ENCODE data around the gene FTO. TPM values are rescaled to one million over a fixed set of nuclear protein-coding genes. Genes with fewer than 3 reads are reported as not detected.

Gene FTO
- total and polyA plus RNA-seq, 12 donors, result 17.8 to 310 (median 156) TPM

DNA sequence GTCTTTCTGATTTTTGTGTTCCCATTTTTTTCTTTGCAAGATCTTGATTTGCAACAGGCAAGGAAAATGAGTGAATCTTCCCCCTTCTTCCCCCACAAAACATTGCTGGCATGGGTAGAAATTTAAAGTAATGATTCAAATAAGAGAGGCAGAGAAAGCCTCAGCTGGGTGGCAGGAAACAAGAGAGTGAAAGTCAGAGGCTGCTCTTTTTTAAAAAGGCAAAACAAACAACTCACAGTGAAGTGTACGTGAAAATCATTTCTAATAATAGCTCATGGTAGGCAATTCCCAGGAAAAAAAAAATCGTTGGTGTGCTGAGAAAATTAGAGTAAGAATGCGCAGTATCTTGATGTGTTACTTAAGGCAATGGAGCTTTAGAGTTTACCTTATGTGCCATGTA lies 229.5 kb downstream of the FTO start:
- no peak for TF ChIP-seq POLR2A (IDR thresholded peaks at IDR 0.05)
- TF ChIP-seq, protein P1, sequence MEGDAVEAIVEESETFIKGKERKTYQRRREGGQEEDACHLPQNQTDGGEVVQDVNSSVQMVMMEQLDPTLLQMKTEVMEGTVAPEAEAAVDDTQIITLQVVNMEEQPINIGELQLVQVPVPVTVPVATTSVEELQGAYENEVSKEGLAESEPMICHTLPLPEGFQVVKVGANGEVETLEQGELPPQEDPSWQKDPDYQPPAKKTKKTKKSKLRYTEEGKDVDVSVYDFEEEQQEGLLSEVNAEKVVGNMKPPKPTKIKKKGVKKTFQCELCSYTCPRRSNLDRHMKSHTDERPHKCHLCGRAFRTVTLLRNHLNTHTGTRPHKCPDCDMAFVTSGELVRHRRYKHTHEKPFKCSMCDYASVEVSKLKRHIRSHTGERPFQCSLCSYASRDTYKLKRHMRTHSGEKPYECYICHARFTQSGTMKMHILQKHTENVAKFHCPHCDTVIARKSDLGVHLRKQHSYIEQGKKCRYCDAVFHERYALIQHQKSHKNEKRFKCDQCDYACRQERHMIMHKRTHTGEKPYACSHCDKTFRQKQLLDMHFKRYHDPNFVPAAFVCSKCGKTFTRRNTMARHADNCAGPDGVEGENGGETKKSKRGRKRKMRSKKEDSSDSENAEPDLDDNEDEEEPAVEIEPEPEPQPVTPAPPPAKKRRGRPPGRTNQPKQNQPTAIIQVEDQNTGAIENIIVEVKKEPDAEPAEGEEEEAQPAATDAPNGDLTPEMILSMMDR (IDR thresholded peaks at IDR 0.05), result no peak
- Histone ChIP-seq H3K36me3 (replicated peaks in 1 of 2) (no peaks in the 10 kb centered on the region), H3K27me3 (no peaks in the 10 kb centered on the region), H3K4me3 (no peak overlapping the region), H3K4me1 (replicated peaks in 1 of 2) (no peaks in the 10 kb centered on the region), H3K9me3 (replicated peaks in 1 of 3) (no peaks in the 10 kb centered on the region), H3K27ac (no peak overlapping the region)
- intact Hi-C loops (cut with DNase I), result no loop called here
- DNase-seq, result no peak
- 52 to 66% (median 57%) methylated on average over 3 of the region's 3 CpGs for WGBS, 4 donors

DNA sequence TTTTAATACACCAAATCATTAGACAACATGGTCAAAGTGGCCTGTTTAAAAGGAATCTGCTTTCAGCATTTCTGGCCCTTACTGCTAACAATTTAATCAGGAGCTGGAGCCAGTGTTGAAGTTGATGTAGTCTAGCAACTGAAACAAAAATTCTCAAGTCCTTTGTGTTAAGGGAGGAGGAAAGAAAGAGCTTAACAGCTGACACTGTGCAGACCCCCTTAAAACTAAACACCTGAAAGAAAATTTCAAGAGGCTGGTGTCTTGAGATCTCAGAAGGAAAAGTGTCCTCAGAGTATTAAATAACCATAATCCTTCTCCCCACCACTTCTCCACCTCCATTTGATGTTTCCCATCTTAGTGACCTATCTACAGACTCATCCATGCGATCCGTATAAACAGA lies 232.1 kb downstream of the FTO start:
- WGBS, 4 donors, result 90 to 96% (median 95%) methylated on average over 2 of the region's 2 CpGs
- Histone ChIP-seq H3K4me3 (no peak overlapping the region), H3K27me3 (no peaks in the 10 kb centered on the region), H3K4me1 (replicated peaks in 1 of 2) (no peaks in the 10 kb centered on the region), H3K27ac (no peak overlapping the region), H3K9me3 (replicated peaks in 1 of 3) (no peaks in the 10 kb centered on the region), H3K36me3 (replicated peaks in 1 of 2) (no peaks in the 10 kb centered on the region)
- intact Hi-C loops (cut with DNase I), result no loop called here
- TF ChIP-seq, protein P1 (IDR thresholded peaks at IDR 0.05), result no peak
- TF ChIP-seq POLR2A (IDR thresholded peaks at IDR 0.05), result no peak
- DNase-seq, result no peak

GRCh38 chr16:53936529-53936928 lies 232.6 kb downstream of the FTO start:
- H3K27me3 ChIP-seq, result no peaks in the 10 kb centered on the region
- no peak overlapping the region for H3K27ac ChIP-seq
- no peaks in the 10 kb centered on the region for H3K9me3 ChIP-seq (replicated peaks in 1 of 3)
- no peak overlapping the region for H3K4me3 ChIP-seq
- no peaks in the 10 kb centered on the region for H3K4me1 ChIP-seq (replicated peaks in 1 of 2)
- intact Hi-C loops (cut with DNase I), result no loop called here
- no peaks in the 10 kb centered on the region for H3K36me3 ChIP-seq (replicated peaks in 1 of 2)
- WGBS, 4 donors, result 91 to 96% (median 93%) methylated on average over 5 of the region's 5 CpGs
- TF ChIP-seq POLR2A (IDR thresholded peaks at IDR 0.05), result no peak
- TF ChIP-seq, protein P1 (IDR thresholded peaks at IDR 0.05), result no peak
- no peak for DNase-seq

DNA sequence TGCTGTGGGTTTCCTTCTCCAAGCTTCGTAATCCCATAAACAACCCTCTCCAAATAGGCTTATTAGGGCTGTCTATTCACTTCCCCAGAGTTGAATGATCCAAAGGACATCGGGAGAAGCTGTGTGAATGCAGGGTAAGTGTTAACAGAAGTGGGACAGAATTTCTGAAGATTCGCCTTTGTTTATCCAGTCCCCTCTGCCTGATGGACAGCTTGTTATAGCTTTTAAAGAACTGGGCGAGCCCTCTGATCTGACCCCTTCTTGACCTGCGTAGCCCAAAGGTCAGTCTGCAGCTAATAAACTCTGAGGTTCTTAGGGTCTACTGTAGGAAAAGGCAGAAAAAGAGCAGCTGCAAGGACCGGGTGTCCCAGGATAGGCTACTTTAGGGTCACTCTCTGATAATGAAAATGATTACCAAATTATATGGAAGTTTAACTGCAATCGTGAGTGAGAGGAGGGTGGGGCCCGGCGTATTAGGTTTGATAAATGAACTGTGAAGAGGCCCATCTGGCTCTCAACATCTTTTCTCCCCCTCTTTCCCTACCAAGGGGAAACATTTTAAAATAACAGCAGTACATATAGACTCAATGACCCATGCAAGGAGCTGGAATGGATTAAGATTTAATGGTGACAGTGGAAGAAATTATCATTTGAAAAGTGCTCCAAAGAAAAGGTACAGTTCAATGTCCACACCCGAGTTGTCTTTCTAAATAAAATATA lies 233.4 kb downstream of the FTO start:
- H3K27ac ChIP-seq, result no peak overlapping the region
- WGBS, 4 donors, result 80 to 87% (median 83%) methylated on average over 9 to 10 of the region's 10 CpGs
- H3K36me3 ChIP-seq (replicated peaks in 1 of 2), result no peaks in the 10 kb centered on the region
- H3K4me3 ChIP-seq, result no peak overlapping the region
- DNase-seq, result no peak
- H3K4me1 ChIP-seq (replicated peaks in 1 of 2), result no peaks in the 10 kb centered on the region
- no peaks in the 10 kb centered on the region for H3K9me3 ChIP-seq (replicated peaks in 1 of 3)
- intact Hi-C loops (cut with DNase I), result no loop called here
- H3K27me3 ChIP-seq, result no peaks in the 10 kb centered on the region
- TF ChIP-seq POLR2A (IDR thresholded peaks at IDR 0.05), result no peak
- TF ChIP-seq, protein P1 (IDR thresholded peaks at IDR 0.05), result no peak

Data from adrenal gland (tissue), 12 donors.